ENCODE data around the gene CLTCL1.

- no peak for TF ChIP-seq CTCF (IDR thresholded peaks at IDR 0.05)
- TF ChIP-seq POLR2A (IDR thresholded peaks at IDR 0.05) = no peak
These were observed 38.4 kb downstream of the CLTCL1 start for GRCh38 chr22:19253143-19253542.
